A549 (cell line): Measurements from ENCODE around the gene SLC28A1.

ENCODE experiments used
- CBX8 ChIP-seq: fragments of 200-600 bp; sonication (generic); IDR thresholded peaks from 2 replicates; pipeline ENCODE4 v1.6.1; 2016
- EP300 ChIP-seq, 2 experiments: fragments of >200 bp; sonication (Bioruptor Twin); formaldehyde crosslinking; IDR thresholded peaks; 2 replicates in 1 of 2; 3 replicates in 1 of 2; pipeline ENCODE4 v1.6.1; 2016 to 2017
- NFE2L2 ChIP-seq: fragments of 150-350 bp; conservative IDR thresholded peaks from 2 replicates; pipeline ENCODE4 v1.6.1; 2014; ENCODE audit warnings: low read length
- POLR2A ChIP-seq: IDR thresholded peaks from 2 replicates; pipeline ENCODE4 v1.6.1; 2012; ENCODE audit warnings: mild to moderate bottlenecking, low read length
- RAD21 ChIP-seq, 2 experiments: fragments of >200 bp in 1 of 2; sonication (Bioruptor Twin) in 1 of 2; formaldehyde crosslinking in 1 of 2; IDR thresholded peaks in 1 of 2; conservative IDR thresholded peaks in 1 of 2; 2 replicates in 1 of 2; 3 replicates in 1 of 2; pipeline ENCODE4 v1.6.1; 2012 to 2018; ENCODE audit warnings: inconsistent platforms in 1 of 2
- RARB ChIP-seq: fragments of 250-450 bp; sonication (Bioruptor Pico); IDR thresholded peaks from 2 replicates; pipeline ENCODE4 v1.8.0; 2021; ENCODE audit warnings: mild to moderate bottlenecking, moderate library complexity
- RCOR1 ChIP-seq: fragments of 150-350 bp; IDR thresholded peaks from 2 replicates; pipeline ENCODE4 v1.6.1; 2014; ENCODE audit warnings: antibody characterized with exemption, low read length, low read depth
- ZFP36 ChIP-seq: fragments of 450-650 bp; IDR thresholded peaks from 2 replicates; pipeline ENCODE4 v1.6.1; 2014; ENCODE audit warnings: borderline replicate concordance; ENCODE audit not compliant: partially characterized antibody
- TF ChIP-seq, protein P1 (sequence below): IDR thresholded peaks from 2 replicates; pipeline ENCODE4 v1.6.1; 2012
- TF ChIP-seq, protein P2 (sequence below): fragments of >200 bp; sonication (Bioruptor Twin); formaldehyde crosslinking; IDR thresholded peaks from 3 replicates; pipeline ENCODE4 v1.5.1; 2016

- TF ChIP-seq CBX8, result no peak
- TF ChIP-seq RAD21 (conservative IDR thresholded peaks at IDR 0.05 in 1 of 2, IDR thresholded peaks at IDR 0.05 in 1 of 2), result no peak
- no peak for TF ChIP-seq RCOR1
- no peak for TF ChIP-seq NFE2L2
- TF ChIP-seq RARB (CRISPR knock-in tag), result no peak
- TF ChIP-seq, protein P1, sequence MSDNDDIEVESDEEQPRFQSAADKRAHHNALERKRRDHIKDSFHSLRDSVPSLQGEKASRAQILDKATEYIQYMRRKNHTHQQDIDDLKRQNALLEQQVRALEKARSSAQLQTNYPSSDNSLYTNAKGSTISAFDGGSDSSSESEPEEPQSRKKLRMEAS, result no peak
- TF ChIP-seq, protein P2, sequence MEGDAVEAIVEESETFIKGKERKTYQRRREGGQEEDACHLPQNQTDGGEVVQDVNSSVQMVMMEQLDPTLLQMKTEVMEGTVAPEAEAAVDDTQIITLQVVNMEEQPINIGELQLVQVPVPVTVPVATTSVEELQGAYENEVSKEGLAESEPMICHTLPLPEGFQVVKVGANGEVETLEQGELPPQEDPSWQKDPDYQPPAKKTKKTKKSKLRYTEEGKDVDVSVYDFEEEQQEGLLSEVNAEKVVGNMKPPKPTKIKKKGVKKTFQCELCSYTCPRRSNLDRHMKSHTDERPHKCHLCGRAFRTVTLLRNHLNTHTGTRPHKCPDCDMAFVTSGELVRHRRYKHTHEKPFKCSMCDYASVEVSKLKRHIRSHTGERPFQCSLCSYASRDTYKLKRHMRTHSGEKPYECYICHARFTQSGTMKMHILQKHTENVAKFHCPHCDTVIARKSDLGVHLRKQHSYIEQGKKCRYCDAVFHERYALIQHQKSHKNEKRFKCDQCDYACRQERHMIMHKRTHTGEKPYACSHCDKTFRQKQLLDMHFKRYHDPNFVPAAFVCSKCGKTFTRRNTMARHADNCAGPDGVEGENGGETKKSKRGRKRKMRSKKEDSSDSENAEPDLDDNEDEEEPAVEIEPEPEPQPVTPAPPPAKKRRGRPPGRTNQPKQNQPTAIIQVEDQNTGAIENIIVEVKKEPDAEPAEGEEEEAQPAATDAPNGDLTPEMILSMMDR, result no peak
- TF ChIP-seq EP300 (IDR thresholded peaks at IDR 0.05), result no peak
- TF ChIP-seq ZFP36, result no peak
- no peak for TF ChIP-seq POLR2A
Observed at GRCh38 chr15:84888639-84889038, 4.2 kb downstream of the SLC28A1 start.
